Stimulated activated CD4-positive, alpha-beta T cell treated with anti-CD3 and anti-CD28 coated beads, Interleukin-2, amount 100 ng/mL, for 48 hours (primary cell): ENCODE results near the gene HSD3B7.
A peak's percentile ranks its signal among the peaks of the same experiment; 100 is the strongest.
"Not testable (repeated sequence)": the region's sequence is repeated elsewhere in the genome, so short reads cannot be mapped to it uniquely, and the experiment has no call there.

Experiments used
- DNase-seq, 2 donors: peaks; one replicate each; pipeline ENCODE4 v3.0.0-alpha.2; 2020

Gene HSD3B7

DNA sequence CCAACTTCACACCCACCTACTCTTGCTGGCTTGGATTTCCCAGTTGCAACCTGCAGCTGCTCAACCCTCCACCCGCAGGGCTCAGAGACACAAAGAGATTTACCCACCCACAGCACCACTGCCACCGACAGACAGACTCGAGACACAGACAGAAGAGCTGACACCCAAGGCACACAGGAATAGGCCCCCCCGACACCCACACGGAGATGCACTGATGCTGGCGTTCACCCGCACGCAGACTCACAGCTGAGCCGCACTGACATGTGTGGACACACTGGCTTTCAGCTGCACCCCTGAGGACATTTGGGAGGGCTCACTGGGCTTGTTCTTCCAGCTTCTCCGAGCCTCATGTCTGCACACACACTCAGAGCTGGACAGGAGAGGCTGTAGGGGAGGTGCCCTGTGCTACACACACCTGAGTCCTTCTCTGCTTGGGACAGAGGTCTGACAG lies 17.3 kb downstream of the HSD3B7 start:
- DNase-seq: no peak

DNA sequence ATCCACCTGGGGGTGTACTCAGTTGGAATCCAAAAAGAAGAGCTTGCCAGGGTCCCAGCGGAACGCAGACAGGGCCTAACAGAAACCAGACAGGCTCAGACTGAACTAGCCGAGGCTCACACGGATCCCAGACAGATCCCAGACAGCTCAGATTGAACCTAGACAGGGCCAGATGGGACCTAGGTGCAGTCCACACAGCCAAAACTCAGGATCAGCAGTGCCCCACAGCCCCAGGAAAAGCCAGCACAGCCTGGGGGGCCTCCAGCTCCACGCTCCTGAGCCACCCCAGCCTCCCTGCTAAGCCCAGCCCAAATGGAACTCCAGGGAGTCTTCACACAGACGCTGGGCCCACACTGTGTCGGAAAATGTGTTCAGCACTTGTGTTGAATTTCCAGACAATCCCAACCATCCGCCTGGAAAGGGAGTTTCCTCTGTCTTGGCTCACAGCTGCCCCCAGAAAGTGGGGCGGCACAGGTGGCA lies 17.9 kb downstream of the HSD3B7 start:
- no peak for DNase-seq

GRCh38 chr16:31003744-31004143 lies 18.7 kb downstream of the HSD3B7 start:
- DNase-seq: no peak

GRCh38 chr16:31004658-31005057 lies 19.7 kb downstream of the HSD3B7 start:
- no peak for DNase-seq

- DNase-seq: no peak
Observed at GRCh38 chr16:31005350-31006085, 20.5 kb downstream of the HSD3B7 start.

GRCh38 chr16:31006086-31006385 lies 21.0 kb downstream of the HSD3B7 start:
- no peak for DNase-seq

- DNase-seq: no peak
Observed at GRCh38 chr16:31006589-31006988, 21.6 kb downstream of the HSD3B7 start.

DNA sequence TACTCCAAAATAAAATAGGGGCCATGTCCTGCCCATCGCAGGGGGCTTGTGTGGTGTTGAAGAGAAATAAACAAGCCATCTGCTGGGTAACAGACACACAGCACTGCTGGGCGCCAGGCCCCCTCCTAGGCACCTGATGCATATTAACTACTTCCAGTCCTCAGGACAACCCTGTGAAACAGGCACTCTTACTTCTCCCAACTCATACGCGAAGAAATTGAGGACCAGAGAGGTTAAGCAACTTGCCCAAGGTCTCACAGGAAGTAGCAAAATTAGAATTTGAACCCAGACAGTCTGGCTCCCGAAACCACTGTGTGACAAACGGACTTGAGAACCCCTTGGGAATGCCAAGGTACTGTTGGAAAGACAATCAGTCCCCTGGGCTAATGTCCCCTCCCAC lies 22.7 kb downstream of the HSD3B7 start:
- no peak for DNase-seq

- DNase-seq: no peak
Observed at GRCh38 chr16:31008149-31008548, 23.1 kb downstream of the HSD3B7 start.

GRCh38 chr16:31008551-31008950 lies 23.5 kb downstream of the HSD3B7 start:
- DNase-seq: no peak

DNA sequence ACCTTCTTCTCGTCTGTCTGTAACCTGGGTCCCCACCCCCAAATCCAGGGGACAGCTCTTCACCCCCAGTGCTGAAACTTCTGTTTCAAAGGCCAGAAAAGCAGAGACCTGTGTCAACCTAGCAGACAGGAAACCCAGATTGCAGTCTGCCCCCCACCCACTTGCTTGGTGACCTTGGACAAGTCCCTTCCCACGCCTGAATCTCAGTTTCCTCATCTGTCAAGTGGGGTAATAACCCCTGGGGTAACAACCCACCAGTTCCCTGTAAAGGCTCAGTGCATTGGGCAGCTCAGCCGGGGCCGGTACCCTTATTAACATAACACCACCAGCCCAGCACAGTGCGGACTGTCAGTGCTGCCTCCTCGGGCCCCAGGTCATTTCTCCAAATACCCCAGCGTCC lies 24.1 kb downstream of the HSD3B7 start:
- no peak for DNase-seq

DNA sequence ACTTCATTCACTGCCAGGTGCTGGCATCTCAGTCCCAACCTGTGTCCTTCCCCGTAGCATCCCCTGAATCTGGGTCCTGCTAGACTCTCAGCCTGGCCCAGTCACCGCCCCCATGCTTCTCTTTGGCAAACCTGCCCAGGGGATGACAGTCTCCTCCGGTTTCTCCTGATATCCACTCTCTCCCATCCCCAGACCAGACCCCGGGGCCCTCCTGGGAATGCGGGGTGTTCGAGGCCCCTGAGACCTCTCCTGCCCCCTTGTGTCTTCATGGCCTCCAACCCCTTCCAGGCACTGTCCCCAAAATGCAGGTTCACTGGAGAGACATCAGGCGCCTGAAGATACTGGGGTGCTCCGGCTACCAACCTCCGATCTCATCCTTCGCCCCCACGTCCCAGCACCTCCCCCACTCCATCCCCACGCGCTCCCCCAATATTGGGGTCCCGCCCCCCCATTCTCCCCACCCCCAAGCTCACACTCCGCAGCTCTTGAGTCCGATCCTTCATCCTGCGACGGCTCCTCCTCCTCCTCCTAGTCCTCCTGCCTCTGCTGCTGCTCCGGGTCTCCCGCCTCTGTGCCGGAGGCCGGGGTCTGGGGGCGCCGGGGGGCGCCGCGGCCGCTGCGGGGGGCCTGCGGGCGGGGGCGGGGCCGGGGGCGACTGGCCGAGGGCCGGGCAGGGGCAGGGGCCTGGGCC lies 25.0 kb downstream of the HSD3B7 start:
- DNase-seq: no peak

DNA sequence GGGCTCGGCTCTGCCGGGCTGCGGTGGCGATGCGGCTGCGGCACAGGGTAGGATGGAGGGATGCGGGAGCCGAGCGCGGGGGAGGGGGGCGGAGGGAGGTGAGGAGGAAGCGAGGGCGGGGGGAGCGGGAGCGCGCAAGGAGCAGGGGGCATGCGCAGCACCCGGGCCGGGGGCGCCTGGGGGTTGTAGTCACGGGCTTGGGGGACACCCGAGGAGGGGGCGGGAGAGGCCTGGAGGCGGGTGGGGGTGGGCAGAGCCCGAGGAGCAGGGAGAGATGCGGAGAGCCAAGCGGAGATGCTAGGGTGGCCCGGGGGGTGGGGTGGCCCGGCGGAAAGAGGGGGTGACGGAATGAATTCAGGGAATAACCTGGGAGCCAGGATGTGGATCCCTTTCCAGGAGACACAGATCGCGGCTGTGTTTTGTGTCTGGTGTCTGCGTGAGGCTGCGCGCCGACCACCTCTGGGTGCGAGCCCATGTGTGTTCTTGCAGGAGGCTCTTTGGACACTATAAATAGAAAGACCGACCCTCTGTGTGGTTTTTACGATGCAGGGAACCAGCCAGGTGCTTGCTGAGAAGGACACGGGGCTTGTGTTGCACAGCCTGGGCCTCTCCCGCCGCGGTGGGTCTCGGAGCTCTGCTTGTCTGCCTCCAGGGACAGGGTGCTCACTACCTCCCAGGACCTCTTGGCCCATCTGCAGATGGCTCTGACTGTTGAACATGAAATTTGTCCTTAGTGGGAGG lies 25.7 kb downstream of the HSD3B7 start, which contains the start of gene STX1B:
Gene STX1B, minus strand, starts transcription at position 54 of the 741 bp plus-strand sequence. CDS start 242 bp downstream, outside the sequence.
- DNase-seq: peak in 1 of 2 donors; percentile 36

DNA sequence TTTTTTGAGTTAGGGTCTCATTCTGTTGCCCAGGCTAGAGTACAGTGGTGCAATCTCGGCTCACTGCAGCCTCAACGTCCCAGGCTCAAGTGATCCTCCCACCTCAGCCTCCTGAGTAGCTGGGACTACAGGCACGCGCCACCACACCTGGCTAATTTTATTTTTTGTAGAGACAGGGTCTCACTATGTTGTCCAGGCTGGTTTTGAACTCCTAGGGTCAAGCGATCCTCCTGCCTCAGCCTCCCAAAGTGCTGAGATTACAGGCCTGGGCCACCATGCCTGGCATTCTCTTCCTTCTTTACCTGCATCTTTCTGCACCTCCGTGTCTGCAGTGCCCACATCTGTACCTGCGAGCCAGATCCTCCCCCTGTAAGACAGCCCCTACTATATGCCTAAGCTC lies 26.8 kb downstream of the HSD3B7 start:
- DNase-seq: not testable (repeated sequence)

DNA sequence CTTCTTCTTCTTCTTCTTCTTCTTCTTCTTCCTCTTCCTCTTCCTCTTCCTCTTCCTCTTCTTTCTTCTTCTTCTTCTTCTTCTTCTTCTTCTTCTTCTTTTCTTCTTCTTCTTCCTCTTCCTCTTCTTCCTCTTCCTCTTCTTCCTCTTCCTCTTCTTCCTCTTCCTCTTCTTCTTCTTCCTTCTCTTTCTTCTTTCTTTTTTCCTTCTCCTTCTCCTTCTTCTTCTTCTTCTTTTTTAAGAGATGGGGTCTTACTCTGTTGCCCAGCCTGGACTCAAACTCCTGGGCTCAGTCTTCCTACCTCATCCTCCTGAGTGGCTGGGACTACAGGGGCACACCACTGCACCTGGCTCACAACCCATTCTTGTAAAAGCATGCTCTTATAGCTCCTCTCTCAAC lies 28.3 kb downstream of the HSD3B7 start:
- DNase-seq: not testable (repeated sequence)

DNA sequence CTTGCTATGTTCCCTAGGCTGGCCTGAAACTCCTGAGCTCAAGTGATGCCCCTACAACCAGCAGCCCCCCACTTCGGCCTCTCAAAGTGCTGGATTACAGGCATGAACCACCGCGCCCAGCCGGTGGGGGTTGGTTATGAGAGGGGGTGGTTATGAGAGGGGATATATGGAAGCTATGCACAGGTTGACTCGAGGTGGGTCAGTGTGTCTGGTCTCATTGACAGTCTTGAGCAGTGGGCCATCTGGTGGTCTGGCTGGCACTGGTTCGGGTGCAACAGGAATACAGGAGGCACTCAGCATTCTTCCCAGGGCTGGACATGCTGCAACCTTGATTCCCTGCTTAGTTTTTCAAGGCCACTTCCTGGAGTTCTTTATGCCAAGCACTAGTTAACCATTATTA lies 31.0 kb downstream of the HSD3B7 start:
- DNase-seq: no peak

DNA sequence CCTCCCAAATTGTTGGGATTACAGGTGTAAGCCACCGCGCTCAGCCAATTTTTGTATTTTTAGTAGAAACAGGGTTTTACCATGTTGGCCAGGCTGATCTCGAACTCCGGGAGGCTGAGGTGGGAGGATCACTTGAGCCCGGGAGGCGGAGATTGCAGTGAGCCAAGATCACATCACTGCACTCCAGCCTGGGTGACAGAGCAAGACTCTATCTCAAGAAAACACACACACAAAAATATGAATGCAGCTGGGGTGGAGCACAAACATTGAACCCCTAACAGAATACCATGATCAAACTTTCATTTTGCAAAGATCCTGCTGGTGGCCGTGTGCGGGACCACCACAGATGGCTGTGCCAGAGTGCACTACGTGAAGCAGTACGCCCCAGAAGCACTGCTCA lies 32.7 kb downstream of the HSD3B7 start:
- not testable (repeated sequence) for DNase-seq

GRCh38 chr16:31020536-31020935 lies 35.5 kb downstream of the HSD3B7 start:
- DNase-seq: no peak

GRCh38 chr16:31022544-31023251 lies 37.7 kb downstream of the HSD3B7 start:
- DNase-seq: no peak

GRCh38 chr16:31023252-31023602 lies 38.2 kb downstream of the HSD3B7 start:
- DNase-seq: no peak

DNA sequence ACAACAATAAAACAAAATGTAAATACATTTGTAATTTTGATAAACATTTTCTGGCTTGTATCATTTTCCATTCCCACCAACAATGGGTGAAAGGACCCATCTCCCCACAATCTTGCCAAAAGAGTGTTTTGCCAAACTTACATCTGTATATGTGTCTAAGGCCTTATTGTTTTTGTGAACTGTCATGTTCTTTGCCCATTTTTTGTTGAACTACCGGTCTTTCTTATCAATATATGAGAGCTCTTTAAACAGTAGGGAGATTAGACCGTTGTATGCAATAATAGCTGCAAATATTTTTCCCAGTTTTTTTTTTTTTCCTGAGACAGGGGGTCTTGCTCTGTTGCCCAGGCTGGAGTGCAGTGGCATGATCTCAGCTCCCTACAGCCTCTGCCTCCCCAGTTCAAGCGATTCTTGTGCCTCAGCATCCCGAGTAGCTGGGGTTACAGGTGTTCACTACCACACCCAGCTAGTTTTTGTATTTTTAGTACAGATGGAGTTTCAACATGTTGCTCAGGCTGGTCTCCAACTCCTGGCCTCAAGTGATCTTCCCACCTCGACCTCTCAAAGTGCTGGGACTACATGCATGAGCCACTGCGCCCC lies 38.7 kb downstream of the HSD3B7 start:
- DNase-seq: no peak

DNA sequence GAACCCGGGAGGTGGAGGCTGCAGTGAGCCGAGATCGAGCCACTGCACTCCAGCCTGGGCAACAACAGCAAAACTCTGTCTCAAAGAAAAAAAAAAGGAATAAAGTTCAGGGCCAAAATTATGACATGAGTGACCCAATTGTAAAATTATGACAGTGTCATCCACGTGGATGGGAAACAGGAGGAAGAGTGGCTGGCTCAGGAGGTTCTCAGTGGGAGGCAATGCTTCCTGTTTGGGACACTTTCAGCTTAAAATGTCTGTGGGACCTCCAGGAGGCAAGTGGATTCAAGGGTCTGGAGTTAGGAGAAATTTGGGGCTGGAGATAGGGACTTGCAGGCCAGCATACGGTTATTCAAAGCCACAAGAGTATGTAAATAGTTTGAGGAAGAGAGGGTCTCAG lies 40.3 kb downstream of the HSD3B7 start:
- DNase-seq: no peak

DNA sequence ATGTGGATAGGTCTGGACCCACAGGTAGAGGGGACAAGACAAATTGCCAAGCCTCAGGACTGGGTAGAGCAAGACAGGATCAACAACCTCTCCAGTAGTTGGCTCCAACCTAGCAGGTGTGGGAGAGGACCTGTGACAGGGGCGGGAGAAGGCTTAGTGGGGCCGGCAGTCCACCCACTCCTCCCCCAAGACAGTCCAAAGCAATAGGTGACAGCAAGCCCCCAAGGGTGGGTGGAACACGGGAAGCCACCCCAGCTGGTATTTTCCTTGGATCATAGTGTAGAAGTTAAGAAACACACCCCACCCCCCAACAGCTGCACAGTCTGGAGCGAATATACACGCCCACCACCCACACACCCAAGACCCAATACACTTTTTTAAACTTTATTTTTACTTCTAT lies 44.3 kb downstream of the HSD3B7 start:
- no peak for DNase-seq
